HG03196 (cell line): ENCODE results near the gene ADAMTSL4.

Experiments
- ATAC-seq: cut with Tn5 transposase; IDR thresholded peaks from one replicate; pipeline ENCODE4 v1.9.1; 2021; ENCODE audit not compliant: unreplicated experiment

ADAMTSL4 gene

DNA sequence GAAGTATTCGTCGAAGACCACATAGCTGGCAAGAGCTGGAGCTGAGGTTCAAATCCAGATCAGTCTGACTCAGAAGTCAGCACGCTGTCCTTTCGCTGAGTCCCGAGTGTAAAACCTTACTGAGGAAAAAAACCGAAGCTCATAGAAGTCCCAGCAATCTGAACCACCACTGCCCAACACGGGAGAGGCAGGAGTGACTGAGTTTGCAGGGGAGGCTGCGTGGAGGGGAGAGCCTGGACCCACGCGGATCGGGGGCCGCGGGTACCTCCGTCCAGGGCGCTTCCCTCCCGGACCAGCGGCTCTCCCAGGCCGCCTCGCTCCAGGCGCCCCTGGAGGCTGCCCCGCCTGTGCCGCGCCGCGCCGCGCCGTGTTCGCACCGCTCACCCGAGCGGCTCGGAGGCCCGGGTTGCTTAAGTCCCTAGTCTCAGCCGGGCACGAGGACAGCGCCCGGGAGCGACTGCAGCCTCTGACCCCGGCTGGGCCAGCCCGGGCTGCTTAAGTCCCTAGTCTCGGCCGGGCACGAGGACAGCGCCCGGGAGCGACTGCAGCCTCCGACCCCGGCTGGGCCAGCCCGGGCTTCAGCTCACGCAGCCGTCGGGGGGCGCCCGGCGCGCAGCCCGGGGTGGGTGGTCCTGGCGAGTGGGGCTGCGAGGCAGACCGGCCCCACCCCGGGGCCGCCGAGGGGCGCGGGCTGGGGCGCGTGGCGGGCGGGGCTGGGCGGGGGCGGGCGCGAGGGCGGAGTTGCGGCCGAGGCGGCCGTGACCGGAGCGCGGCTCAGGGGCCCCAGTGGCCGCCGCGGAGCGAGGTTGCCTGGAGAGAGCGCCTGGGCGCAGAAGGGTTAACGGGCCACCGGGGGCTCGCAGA is at the start of gene ADAMTSL4:
TSS of gene ADAMTSL4 (plus strand) at position 777 of the 864 bp plus-strand sequence. CDS start 2,881 bp downstream, outside the sequence.
- ATAC-seq = no peak

DNA sequence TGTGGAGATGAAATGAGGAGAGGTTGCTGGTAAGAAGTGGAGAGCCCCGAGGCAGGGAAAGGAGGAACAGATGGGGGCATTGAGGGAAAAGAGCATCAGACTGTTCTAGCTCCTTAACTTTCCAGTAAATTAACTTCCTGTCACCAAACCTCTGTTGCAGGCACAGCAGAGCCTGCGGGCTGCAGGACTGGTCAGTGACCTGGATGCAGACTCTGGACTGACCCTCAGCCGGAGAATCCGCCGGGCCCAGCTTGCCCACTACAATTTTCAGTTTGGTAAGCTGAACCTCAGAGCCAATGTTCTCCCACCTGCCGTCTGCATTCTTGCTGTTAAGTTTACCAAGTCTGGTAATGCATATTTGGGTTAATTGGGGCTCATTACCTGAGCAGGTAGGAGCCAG is 43.8 kb upstream of the ADAMTSL4 start:
- no peak for ATAC-seq

DNA sequence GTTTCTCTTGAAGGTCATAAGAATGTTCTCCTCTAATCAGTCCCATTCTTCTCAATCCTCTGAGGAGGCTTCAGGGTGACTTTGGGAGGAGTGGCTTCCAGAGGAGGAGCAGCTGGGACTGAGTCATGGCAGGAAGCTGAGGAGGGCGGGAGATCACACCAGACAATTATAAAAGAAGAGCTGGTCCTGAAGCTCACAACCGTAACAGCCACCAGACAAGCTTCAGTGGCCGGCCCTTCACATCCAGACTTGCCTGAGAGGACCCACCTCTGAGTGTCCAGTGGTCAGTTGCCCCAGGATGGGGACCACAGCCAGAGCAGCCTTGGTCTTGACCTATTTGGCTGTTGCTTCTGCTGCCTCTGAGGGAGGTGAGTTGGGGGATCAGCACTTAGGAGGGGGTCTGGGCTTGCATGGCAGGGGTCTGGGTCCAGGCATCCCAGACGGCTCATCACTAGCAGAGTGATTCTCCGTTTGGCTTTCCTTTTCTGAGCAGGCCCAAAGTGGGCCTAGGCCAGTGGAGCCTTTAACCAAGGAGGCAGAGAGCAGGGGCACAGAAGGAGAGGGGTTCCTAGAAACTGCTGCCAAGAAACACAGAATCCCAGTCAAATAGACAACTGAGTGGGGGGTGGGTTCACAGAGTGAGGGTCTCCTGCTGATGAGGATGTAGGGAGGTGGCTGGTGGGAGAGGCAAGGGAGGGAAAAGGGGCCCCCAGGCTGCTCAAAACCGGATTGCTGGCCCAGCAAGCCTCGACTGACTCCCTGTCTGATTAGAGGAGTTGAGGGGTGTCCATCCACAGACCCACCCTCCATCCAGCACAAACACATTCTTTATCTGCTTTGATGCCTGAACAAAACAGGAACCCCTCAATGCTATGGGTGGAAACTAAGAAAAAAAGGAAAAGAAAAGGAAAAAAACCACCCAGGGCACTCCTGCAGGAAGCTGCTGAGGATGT is 41.0 kb upstream of the ADAMTSL4 start, which contains the start of gene ECM1:
TSS of gene ECM1 (plus strand) at position 198 of the 953 bp plus-strand sequence. CDS start at position 299, 101 bp downstream.
- ATAC-seq = no peak

DNA sequence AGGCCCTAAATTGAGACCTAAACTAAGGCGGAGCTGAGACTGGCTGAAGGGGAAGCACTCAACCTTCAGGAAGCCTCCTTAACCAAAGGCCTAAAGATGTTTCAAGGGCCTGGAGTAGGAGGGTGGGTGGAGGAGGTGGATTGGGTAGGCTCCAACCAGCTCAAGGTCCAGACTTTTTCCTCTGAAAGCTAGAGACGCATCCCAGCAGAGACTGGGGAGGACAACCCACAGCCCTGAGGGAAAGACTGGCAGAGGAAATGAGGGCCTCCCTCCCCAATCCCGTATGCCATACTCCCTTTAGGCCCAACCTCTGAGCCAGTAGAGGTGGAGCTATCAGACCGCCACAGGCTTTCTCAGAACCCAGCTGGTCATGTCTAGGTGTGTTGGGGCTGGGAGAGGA is 40.2 kb upstream of the ADAMTSL4 start:
- no peak for ATAC-seq

DNA sequence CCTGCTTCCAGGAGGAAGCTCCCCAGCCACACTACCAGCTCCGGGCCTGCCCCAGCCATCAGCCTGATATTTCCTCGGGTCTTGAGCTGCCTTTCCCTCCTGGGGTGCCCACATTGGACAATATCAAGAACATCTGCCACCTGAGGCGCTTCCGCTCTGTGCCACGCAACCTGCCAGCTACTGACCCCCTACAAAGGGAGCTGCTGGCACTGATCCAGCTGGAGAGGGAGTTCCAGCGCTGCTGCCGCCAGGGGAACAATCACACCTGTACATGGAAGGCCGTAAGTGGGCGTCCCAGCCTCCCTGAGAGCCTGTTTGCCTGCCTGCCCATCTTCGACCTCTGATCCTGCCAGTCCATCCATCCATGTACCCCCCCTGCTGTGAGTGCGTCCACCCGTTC is 37.7 kb upstream of the ADAMTSL4 start:
- ATAC-seq = no peak

DNA sequence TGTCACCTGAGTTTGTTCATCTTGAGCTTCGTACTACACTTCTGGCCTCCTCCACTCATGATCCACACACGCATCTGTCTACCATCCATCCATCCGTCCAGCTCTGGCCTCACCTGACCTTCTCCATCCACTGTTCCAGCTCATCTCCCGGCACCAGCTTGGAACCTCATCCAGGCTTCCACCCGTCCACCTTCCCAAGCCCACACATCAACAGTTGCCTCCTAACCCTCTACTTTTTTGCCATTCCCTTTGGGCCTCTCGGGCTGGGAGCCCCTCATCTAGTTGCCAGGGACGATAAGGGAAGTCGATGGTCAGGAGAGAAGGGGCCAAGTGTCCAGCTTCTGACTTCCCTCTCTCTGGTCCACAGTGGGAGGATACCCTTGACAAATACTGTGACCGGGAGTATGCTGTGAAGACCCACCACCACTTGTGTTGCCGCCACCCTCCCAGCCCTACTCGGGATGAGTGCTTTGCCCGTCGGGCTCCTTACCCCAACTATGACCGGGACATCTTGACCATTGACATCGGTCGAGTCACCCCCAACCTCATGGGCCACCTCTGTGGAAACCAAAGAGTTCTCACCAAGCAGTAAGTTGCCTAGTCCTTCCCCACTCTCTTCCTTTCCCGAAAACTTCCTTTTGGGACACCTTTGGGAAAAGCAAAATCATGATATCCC is 37.1 kb upstream of the ADAMTSL4 start:
- no peak for ATAC-seq

DNA sequence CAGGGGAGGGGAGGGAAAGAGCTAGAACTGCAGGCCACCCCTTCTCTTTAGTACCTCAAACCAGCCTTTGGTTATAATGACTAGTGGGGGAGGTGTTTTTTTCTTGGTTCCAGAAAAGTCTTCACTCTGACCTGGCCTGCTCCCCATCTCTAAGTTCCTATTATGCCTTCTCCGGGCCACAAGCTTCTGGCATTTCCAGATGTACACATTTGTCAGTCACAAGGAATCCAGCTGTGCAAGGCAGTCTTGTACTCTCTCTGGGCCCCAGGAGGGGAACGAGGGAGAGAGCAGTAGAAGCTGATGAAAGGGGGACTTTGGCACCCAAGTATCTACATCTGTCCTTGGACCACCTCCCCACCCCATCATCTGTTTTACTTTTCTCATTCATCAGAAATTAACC is 36.4 kb upstream of the ADAMTSL4 start:
- no peak for ATAC-seq

DNA sequence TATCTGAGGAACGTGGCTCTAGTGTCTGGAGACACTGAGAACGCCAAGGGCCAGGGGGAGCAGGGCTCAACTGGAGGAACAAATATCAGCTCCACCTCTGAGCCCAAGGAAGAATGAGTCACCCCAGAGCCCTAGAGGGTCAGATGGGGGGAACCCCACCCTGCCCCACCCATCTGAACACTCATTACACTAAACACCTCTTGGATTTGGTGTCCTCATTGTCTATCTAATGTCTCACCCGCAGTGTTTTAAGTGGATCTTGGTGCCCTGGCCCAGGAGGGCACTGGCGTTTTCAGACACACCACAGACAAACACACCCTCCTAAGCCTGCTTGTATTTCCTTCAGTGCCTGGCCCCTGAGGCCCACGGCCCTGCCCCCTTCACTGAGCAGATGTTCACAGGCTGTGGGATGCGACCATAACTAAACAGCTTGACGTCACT is 35.8 kb upstream of the ADAMTSL4 start:
- ATAC-seq = no peak

DNA sequence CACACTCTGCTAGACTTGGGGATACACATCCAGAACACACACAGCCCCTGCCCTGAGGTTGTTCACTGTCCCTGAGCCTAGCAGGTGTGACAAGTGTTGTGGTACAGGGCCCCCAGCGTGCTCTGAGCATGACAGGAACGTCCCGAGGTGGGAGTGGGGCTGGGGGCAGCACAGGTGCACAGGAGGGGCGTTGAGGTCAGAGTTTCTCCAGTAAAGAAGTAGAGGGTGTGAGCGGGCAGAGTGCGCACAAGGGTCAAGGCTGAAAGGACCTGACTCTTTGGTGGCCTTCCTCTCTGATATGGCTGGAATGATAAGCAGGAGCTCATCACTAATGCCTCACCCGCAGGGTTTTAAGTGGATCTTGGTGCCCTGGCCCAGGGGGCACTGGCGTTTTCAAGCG is 34.9 kb upstream of the ADAMTSL4 start:
- no peak for ATAC-seq

DNA sequence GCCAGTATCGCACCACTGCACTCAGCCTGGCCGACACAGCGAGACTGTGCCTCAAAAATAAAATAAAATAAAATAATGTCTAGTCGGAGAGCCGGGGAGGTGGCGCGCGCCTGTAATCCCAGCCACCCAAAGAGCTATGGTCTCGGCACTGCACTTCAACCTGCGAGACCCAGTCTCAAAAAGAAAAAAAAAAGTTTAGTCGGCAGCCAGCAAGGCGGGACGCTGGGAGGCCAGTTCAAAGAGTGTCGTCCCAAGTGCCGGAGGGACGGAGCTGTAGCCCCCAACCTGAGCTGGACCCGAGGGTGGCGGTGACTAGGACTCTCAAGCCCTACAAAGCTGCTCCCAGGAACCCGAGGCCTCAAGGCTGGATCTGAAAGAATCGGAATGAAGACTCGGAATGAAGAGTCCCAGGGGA is 34.3 kb upstream of the ADAMTSL4 start:
- ATAC-seq = peak; percentile 1

DNA sequence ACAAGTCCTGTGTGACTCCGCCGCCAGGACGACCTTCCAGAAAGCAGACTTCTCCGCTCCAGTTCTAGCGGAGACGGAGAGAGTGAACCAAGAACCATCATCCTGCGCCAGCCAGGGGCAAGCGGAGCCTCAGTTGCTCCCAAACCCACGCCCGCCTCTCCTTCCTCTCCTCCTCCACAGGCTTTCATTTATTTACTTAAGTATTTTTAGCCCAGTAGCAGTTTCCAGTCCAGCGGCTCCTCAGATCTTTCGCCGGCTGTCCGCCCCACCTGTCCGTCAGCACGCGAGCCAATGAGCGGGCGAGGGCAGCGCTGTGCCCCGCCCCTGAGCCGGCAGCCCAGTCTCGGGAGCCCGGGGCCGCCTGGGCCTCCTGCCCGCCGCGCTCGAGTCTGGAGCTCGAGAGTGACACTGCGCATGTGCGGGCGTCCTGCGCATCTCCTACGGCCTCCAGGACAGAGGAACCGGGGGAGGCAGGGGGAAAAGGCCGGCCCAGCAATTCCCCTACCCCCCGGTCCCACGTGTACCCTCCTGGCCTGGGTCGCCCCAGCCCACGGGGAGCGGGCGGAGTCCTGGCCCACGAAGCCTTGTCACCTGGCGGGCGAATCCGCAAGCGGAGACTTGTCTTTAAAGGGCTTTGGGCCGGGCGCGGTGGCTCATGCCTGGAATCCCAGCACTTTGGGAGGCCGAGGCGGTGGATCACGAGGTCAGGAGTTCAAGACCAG is 33.7 kb upstream of the ADAMTSL4 start, which contains the start of gene FALEC:
TSS of gene FALEC (plus strand) at position 425 of the 722 bp plus-strand sequence.
- peak; percentile 92 for ATAC-seq

DNA sequence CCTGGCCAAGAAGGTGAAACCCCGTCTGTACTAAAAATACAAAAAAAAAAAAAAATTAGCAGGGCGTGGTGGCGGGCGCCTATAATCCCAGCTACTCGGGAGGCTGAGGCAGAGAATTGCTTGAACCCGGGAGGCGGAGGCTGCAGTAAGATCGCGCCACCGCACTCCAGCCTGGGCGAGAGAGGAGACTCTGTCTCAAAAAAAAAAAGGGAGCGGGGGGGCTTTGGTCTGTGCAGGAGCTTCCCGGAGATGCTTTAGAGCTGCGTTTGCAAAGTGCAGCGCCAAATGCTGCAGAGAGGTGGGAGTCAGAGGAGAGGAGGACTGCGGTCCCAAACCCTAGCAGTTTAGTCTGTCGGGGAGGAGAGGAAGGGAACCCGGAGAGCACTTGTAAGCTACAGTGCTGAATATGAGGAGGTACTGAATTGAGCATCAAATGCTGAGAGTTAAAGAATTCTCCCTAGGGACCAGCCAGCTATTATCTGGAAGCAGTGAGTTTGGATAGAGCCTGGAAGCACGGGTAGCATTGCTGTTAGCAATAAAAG is 33.1 kb upstream of the ADAMTSL4 start:
- ATAC-seq = no peak

DNA sequence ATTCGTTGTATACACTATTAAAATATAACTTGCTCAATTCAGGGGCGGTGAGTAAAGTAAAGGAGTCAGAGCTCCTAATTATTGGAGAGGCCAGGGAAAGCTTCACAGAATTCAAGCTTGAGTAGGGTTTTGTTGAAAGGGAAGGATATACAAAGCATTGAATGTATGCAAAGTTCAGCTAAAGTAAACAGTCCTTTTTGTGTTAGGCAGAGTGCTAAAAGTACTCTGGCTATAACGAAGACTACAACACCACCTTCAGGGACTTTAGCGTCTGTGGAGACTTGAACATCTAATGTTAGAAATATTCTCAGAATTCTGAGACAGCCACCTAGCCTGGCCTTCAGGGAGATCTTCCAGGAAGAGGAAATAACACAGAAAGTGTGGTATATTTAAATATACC is 32.6 kb upstream of the ADAMTSL4 start:
- no peak for ATAC-seq

DNA sequence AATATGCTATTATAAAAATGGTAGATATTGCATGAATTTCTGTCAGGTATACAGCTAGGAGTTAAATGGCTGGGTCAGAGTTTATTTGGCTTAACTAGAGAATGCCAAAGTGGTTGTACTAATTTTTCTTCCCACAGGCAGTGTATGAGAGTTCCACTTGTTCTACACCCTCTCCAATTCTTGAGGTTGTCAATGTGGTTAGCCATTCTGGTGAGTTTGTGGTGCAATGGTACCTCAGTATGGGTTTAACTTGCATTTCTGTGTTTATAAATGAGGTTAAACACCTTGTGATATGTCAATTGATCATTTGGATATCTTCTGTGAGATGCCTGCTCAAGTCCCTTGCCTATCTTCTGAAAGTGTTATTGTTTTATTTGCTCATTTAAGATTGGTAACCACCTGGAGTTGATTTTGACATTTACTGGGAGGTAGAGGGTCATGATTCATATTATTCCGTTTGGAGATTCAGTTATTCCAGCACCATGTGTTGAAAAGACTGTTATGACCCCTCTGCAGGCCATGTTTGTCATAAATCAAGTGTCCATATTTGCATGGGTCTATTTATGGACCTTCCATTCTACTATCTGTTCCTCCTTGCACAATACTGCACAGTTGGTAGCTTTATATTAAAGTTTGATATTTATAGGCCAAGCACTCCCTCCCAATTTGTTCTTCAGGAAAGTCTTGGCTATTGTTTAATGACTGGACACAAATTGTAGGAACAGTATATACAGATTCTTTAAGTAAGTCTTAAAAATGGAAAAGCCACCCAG is 27.8 kb upstream of the ADAMTSL4 start:
- ATAC-seq = no peak

DNA sequence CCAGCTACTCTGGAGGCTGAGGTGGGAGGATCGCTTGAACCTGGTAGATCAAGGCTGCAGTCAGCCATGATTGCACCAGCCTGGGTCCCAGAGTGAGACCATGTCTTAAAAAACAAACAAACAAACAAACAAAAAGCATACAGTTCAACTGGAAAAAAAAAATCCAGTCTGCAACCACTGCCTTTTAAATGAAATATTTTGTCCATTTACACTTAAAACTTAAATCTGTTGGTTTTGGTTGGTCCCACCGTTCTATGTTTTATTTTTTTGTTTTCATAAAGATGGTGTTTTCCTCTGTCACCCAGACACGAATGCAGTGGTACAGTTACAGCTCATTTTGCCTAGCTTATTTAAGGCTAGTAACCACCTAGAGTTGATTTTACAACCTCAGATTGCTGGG is 23.9 kb upstream of the ADAMTSL4 start:
- no peak for ATAC-seq

DNA sequence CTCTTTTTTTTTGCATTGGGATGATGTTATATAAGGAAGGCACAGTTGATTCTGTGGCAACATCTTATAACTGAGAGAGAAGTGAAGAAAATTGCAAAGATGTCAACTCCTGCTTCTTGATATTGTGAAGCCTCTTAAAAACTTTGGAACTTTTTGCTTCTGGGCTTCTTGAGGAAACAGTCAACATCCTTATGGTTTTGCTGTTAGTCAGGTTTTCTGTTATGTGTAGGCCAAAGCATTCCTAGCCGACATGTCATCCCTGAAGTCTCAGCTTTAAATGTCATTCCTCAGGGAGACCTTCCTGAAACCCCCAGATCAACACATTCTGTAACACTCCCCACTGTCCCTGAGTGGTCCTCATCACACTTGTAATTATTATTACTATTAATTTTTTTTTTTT is 21.0 kb upstream of the ADAMTSL4 start:
- no peak for ATAC-seq

DNA sequence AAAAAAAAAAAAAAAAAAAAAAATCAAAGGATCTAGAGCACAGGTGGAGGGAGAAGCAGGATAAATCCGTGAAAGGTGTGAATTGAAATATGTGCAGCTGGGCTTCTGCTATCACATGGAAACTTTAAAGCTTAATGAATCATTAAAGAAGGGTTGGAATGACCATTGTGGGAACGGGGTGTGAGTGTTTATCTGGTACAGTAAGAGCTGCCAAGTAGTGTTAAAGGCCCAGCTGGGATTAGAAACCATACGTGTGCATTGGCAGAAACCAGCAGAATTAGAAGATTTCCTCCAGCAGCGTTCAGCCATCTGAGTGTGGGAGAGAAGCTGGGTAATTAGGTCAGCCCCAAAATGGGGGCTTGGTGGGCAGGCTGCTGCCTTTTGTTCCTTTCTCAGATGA is 20.2 kb upstream of the ADAMTSL4 start:
- no peak for ATAC-seq

DNA sequence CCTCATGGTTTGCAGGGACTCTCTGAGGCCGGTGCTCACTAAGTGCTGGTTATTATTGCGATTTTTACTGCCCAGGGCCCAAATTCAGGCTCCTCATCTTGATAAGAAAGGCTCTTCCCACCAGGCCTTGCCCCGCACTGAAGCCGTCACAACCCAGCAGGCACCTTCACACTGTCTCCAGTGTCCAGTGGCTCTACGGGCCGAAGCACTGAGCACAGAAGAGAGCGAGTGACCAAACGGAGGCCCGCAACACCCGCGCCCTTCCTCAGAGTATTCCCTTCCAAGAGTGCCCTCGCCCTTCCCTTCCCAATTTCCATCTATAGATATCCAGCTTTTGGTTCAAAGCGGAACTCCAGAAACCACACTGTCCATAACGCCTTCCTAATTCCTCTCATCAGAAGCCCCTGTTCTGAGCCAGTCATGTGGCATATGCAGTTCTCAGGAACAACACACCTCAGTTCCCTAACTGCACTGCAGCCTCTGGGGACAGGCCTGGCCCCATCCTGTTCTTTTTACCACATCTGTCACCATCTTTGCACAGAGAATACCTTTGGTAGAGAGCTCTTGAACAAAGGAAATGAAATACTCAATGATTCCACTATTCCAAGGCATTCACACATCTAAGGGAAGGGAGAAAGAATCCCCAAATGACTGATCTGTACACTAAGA is 18.6 kb upstream of the ADAMTSL4 start:
- no peak for ATAC-seq

DNA sequence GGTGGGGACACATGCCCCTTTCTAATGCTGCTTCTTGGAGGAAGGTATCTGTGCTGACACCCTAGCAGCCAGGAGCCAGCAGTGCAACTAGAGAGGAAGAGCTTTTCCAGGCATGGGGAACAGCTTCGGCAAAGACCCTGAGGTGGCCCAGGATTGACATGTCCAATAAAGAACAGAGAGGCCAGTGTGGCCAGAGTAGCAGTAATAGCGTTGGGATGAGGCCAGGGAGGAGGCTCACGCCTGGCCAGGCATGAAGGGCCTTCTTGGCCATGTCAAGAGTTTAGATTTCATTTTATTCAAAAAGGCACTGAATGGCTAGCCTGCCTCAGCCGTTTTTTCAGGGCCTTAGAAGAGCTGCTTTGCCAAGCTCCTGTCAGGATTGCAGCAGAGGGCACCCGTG is 16.3 kb upstream of the ADAMTSL4 start:
- ATAC-seq = no peak
